Skin of body (tissue), 2 donors: ENCODE data around the gene PRR35. TPM values are rescaled to one million over a fixed set of nuclear protein-coding genes. Genes with fewer than 3 reads are reported as not detected.

Experiments
- DNase-seq: peaks from one replicate; lab custom pipeline; 2025; lab: John Stamatoyannopoulos, UW
- total RNA-seq: library from RNA; depleted of rRNA; stranded (reverse); fragments of >200 nt; gene quantifications from one replicate; pipeline ENCODE4 v1.2.3, GENCODE V29; 2014

PRR35 gene
- not detected for total RNA-seq

DNA sequence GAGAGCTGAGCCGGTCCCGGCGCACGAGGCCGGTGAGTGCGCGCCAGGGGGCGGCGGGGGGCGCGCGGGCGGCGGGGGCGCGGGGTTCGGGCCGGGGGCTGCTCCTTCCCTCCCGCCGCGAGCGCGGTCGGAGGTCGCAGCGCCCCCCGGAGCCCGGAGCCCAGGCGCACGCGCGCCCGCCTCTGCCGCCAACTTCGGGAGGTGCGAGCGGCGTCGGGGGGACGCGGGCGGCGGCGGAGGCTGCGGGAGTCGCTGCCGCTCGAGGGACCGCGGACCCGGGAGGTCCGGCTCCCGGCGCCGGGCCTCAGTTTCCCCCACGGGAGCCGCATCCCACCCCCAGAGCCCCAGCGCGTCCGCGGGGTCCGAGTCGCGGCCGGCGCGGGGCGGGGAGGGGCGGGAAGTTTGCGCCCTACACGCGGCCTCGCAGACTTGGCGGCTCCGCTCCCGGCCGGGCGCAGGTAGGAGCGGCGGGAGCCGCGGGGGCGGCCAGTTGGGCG is at the start of gene PRR35:
TSS of gene PRR35 (plus strand) at position 191 of the 497 bp plus-strand sequence. CDS start 2,901 bp downstream, outside the sequence.
- no peak for DNase-seq

- no peak for DNase-seq
Measured at GRCh38 chr16:512802-513201, 47.4 kb upstream of the PRR35 start.

GRCh38 chr16:513950-514349 is 46.2 kb upstream of the PRR35 start:
- no peak for DNase-seq

DNA sequence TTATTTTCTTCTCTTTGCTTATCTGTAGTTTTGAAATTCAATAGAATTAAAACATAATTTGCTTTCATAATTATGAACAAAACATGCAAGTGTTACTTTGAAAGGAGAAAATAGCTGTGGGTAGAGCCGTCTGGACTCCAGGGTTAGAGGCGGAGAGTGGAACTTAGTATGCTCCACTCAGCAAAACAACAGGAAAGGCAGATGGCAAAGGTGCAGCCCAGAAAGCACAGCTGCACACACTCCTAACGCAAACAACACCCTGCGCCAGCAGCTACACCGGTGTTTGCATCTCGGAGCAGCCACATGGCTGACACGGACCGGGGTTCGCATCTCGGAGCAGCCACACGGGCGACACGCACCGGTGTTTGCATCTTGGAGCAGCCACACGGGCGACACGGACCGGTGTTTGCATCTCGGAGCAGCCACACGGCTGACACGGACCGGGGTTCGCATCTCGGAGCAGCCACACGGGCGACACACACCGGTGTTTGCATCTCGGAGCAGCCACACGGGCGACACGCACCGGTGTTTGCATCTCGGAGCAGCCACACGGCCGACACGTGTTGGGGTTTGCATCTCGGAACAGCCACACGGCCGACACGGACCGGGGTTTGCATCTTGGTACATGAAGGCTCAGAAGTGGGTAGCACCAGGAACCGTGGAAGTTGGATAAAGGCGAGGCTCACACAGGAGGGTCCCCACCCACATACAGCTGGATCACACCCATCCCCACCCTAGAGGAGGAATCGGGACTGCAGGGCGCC is 44.8 kb upstream of the PRR35 start:
- no peak for DNase-seq

- no peak for DNase-seq
Measured at GRCh38 chr16:515939-516226, 44.3 kb upstream of the PRR35 start.

- DNase-seq, result no peak
Measured at GRCh38 chr16:516301-516700, 43.9 kb upstream of the PRR35 start.

GRCh38 chr16:518858-519257 is 41.3 kb upstream of the PRR35 start:
- DNase-seq, result no peak

DNA sequence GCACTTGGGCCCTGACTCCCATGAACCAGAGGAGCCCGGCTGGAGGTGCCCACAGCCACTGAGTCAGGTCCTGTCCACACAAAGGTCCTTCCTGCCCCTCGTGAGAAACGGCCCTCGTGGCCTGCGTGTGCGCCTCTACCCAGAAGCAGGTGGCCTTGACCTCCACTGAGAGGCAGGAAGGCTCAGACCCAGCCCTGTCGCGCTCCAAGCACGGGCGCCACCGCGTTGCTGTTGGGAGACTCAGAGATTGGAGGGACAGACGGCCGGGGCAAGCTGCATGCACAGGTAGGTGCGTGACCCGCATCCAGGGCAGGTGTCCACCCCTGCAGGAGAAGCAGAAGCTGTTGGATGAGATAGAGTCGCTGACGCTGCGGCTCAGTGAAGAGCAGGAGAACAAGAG is 40.8 kb upstream of the PRR35 start:
- no peak for DNase-seq

- no peak for DNase-seq
Measured at GRCh38 chr16:519841-520687, 40.1 kb upstream of the PRR35 start.

DNA sequence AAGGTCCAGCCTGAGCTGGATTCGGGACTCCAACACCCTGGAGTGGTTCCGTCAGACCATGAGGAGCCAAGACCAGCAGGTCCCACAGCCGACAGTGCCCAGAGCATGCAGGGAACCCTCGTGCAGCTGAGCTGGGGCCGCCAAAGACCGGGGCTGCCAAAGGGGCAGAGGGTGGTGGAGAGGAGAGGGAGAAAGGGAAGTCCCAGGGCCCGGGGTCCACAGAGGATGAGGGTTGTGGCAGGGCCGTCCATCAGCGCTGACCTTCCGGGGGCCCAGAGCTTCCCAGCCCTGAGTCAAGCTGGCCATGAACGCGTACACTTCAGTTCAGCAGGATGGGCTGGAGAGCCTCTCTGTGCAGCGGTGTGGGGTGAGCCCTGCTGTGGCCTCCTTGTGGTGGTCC is 39.3 kb upstream of the PRR35 start:
- no peak for DNase-seq

GRCh38 chr16:521381-522210 is 38.6 kb upstream of the PRR35 start:
- DNase-seq, result no peak

DNA sequence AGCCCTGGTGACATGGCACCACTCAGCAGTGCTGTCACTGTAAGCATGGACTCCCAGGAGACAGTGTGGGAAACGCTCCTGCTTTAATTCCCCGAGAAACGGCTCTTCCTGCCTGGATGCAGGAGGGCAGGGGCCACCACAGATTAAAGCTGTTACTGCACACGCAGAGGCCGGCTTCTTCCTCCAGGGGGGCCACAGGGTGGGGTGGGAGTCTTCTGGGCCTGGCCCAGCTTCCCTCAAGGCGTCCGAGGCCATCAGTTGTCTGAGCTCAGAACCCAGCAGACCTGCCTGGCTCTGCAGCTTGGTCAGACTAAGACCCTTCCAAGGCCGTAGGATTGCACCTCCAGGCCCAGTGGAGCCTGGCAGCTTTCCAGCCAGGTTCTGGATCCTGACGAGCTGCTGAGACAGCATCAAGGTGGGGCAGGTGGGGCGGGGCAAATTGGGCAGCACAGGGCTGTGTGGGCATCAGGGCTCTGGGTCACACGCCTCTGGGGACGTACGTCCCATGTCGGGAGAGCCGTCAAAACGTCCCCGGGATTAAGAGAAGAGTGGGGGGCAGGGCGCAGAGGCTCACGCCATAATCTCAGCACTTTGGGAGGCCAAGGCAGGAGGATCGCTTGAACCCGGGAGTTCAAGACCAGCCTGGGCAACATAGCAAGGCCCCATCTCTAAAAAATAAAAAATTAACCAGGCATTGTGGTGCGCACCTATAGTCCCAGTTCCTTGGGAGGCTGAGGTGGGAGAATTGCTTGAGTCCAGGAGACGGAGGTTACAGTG is 37.7 kb upstream of the PRR35 start:
- no peak for DNase-seq

GRCh38 chr16:523097-523741 is 37.0 kb upstream of the PRR35 start:
- no peak for DNase-seq

GRCh38 chr16:524274-525040 is 35.7 kb upstream of the PRR35 start:
- no peak for DNase-seq

GRCh38 chr16:525123-525519 is 35.1 kb upstream of the PRR35 start:
- no peak for DNase-seq

- no peak for DNase-seq
Measured at GRCh38 chr16:525520-526180, 34.5 kb upstream of the PRR35 start.

DNA sequence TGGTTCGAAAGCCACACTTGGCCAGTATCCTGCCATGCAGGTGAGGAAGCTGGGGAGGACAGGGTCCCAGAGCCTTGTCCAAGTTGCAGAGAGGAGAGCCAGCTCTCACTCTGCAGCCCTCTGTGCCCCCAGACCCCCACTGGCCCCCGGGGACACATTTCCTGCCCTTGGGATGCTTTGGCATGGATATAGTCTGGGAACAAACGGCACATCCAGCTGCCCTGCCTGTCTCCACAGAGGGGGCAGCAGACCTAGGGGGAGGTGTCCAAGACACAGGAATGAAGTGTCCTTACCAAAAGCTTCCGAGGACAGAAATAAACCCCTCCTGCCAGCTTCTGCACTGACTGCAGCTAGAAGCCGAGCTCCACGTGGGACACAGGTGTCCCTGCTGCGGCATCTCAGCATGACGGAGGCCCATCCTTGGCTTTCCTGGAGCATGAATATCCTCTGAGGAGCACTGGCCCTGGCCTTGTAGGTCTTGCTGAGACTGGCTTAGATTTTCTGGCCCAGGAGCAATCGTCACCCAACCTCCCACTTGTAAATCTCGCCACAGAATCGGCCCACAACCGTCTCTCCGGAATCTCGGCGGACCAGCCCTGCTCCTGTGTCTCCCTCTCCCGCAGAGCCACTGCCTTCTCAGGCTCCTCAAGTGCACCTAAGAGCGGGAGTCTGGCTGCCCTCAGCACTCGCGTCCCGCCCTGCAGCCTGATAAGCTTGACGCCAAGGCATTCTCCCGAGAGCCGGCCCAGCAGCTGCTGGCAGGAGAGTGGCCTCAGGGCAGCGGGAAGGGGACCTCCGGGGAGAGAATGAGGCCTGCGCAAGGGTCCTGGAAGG is 33.8 kb upstream of the PRR35 start:
- DNase-seq, result no peak
